Liver (tissue), 9 donors: Measurements from ENCODE around the gene CIZ1. TPM values are rescaled to one million over a fixed set of nuclear protein-coding genes. Genes with fewer than 3 reads are reported as not detected.

Experiments used
- DNase-seq: peaks from one replicate; pipeline ENCODE4 v3.0.0-alpha.2; 2017; ENCODE audit warnings: low spot score
- H3K27ac ChIP-seq, 2 donors: one replicate each; pipeline ENCODE4 v1.7.0; 2013; ENCODE audit warnings: inconsistent platforms in 2 of 2, low read length in 2 of 2, control low read depth in 1 of 2, low read depth in 1 of 2, mild to moderate bottlenecking in 1 of 2
- H3K27me3 ChIP-seq, 4 donors: one replicate each; pipeline versions ENCODE4 v1.6.1 to v1.7.0; 2013; ENCODE audit warnings: low read length in 3 of 4, inconsistent platforms in 1 of 4, mild to moderate bottlenecking in 1 of 4, moderate library complexity in 1 of 4; ENCODE audit not compliant: control insufficient read depth in 4 of 4, insufficient read depth in 4 of 4
- H3K36me3 ChIP-seq, 4 donors: one replicate each; pipeline versions ENCODE4 v1.6.1 to v1.7.0; 2013; ENCODE audit warnings: low read length in 3 of 4, mild to moderate bottlenecking in 3 of 4, low read depth in 1 of 4, moderate library complexity in 1 of 4; ENCODE audit not compliant: control insufficient read depth in 4 of 4, insufficient read depth in 3 of 4
- H3K4me1 ChIP-seq, 4 donors: one replicate each; pipeline versions ENCODE4 v1.6.1 to v1.7.0; 2013; ENCODE audit warnings: low read length in 3 of 4, mild to moderate bottlenecking in 3 of 4, moderate library complexity in 1 of 4; ENCODE audit not compliant: control insufficient read depth in 4 of 4, insufficient read depth in 4 of 4
- H3K4me3 ChIP-seq, 3 donors: one replicate each; pipeline versions ENCODE4 v1.6.1 to v1.7.0; 2013; ENCODE audit warnings: low read length in 3 of 3, control low read depth in 1 of 3, low read depth in 1 of 3, mild to moderate bottlenecking in 1 of 3
- H3K9ac ChIP-seq, 2 donors: one replicate each; pipeline ENCODE4 v1.7.0; 2013; ENCODE audit warnings: low read length in 2 of 2, mild to moderate bottlenecking in 2 of 2, moderate library complexity in 2 of 2, control low read depth in 1 of 2, low read depth in 1 of 2
- H3K9me3 ChIP-seq, 4 donors: one replicate each; pipeline versions ENCODE4 v1.6.1 to v1.7.0; 2013; ENCODE audit warnings: low read length in 3 of 4; ENCODE audit not compliant: control insufficient read depth in 4 of 4
- EGR1 ChIP-seq, 2 donors: IDR thresholded peaks; 2 replicates each; pipeline ENCODE4 v1.6.1; 2016 to 2018; ENCODE audit warnings: antibody characterized with exemption in 2 of 2, low read depth in 2 of 2
- FOXA1 ChIP-seq: IDR thresholded peaks from 2 replicates; pipeline ENCODE4 v1.6.1; 2016; ENCODE audit warnings: antibody characterized with exemption
- FOXA2 ChIP-seq: IDR thresholded peaks from 2 replicates; pipeline ENCODE4 v1.6.1; 2016; ENCODE audit warnings: antibody characterized with exemption
- GABPA ChIP-seq, 2 donors: IDR thresholded peaks in 1 of 2; conservative IDR thresholded peaks in 1 of 2; 2 replicates each; pipeline ENCODE4 v1.6.1; 2016; ENCODE audit warnings: antibody characterized with exemption in 2 of 2, mild to moderate bottlenecking in 1 of 2, moderate library complexity in 1 of 2
- HNF4G ChIP-seq: IDR thresholded peaks from 2 replicates; pipeline ENCODE4 v1.6.1; 2016; ENCODE audit warnings: antibody characterized with exemption
- JUND ChIP-seq, 2 donors: IDR thresholded peaks; 2 replicates each; pipeline ENCODE4 v1.6.1; 2016; ENCODE audit warnings: antibody characterized with exemption in 2 of 2
- NR2F2 ChIP-seq: IDR thresholded peaks from 2 replicates; pipeline ENCODE4 v1.6.1; 2016; ENCODE audit warnings: antibody characterized with exemption
- RAD21 ChIP-seq, 2 donors: IDR thresholded peaks; 2 replicates each; pipeline ENCODE4 v1.6.1; 2016; ENCODE audit warnings: antibody characterized with exemption in 2 of 2, mild to moderate bottlenecking in 2 of 2
- RXRA ChIP-seq, 2 donors: IDR thresholded peaks; 2 replicates each; pipeline ENCODE4 v1.6.1; 2017 to 2018; ENCODE audit warnings: antibody characterized with exemption in 2 of 2, mild to moderate bottlenecking in 1 of 2
- SP1 ChIP-seq: IDR thresholded peaks from 2 replicates; pipeline ENCODE4 v1.6.1; 2018; ENCODE audit warnings: antibody characterized with exemption, mild to moderate bottlenecking
- TAF1 ChIP-seq: conservative IDR thresholded peaks from 2 replicates; pipeline ENCODE4 v1.6.1; 2016; ENCODE audit warnings: antibody characterized with exemption, mild to moderate bottlenecking
- YY1 ChIP-seq: IDR thresholded peaks from 2 replicates; pipeline ENCODE4 v1.6.1; 2016; ENCODE audit warnings: antibody characterized with exemption, mild to moderate bottlenecking
- WGBS: extraction: QIAGEN DNeasy Blood & Tissue Kit; methylation state at CpG from one replicate; pipeline ENCODE4 v1.1.7; 2013; 5-methylcytosine and 5-hydroxymethylcytosine counted together
- polyA plus RNA-seq, 2 donors: library from polyadenylated mRNA; stranded (reverse) in 1 of 2; unstranded in 1 of 2; fragments of 200-250 nt in 1 of 2; fragments of >200 nt in 1 of 2; fragmentation: Nextera tagmentation in 1 of 2; extraction: Ambion mirVana in 1 of 2; gene quantifications; one replicate each; pipeline versions ENCODE4 v1.2.1 to v1.2.3, GENCODE V29; 2013 to 2015
- total RNA-seq, 2 donors: library from RNA; depleted of rRNA; stranded (reverse); fragments of >200 nt; gene quantifications; one replicate each; pipeline ENCODE4 v1.2.3, GENCODE V29; 2014
- TF ChIP-seq, protein P1 (sequence below): IDR thresholded peaks from 2 replicates; pipeline ENCODE4 v1.6.1; 2016; ENCODE audit warnings: antibody characterized with exemption
- TF ChIP-seq, protein P2 (sequence below): fragments of 150-350 bp; IDR thresholded peaks from 2 replicates; pipeline ENCODE4 v1.5.1; 2017; ENCODE audit warnings: improper control_type of control experiment, low read depth, low read length; ENCODE audit not compliant: missing input control
- TF ChIP-seq, protein P3 (sequence below): IDR thresholded peaks from 2 replicates; pipeline ENCODE4 v1.6.1; 2016; ENCODE audit warnings: antibody characterized with exemption
- TF ChIP-seq, protein P4 (sequence below): IDR thresholded peaks from 2 replicates; pipeline ENCODE4 v1.6.1; 2016; ENCODE audit warnings: antibody characterized with exemption
- TF ChIP-seq, protein P5 (sequence below): IDR thresholded peaks from 2 replicates; pipeline ENCODE4 v1.6.1; 2016; ENCODE audit warnings: antibody characterized with exemption, mild to moderate bottlenecking
- donor health status: healthy.
- donor health status: healthy.
- donor health status: healthy.
- donor health status: healthy.
- donor health status: healthy.

Gene CIZ1
- total and polyA plus RNA-seq, 4 donors: 12.5 to 15.5 (median 13.7) TPM

DNA sequence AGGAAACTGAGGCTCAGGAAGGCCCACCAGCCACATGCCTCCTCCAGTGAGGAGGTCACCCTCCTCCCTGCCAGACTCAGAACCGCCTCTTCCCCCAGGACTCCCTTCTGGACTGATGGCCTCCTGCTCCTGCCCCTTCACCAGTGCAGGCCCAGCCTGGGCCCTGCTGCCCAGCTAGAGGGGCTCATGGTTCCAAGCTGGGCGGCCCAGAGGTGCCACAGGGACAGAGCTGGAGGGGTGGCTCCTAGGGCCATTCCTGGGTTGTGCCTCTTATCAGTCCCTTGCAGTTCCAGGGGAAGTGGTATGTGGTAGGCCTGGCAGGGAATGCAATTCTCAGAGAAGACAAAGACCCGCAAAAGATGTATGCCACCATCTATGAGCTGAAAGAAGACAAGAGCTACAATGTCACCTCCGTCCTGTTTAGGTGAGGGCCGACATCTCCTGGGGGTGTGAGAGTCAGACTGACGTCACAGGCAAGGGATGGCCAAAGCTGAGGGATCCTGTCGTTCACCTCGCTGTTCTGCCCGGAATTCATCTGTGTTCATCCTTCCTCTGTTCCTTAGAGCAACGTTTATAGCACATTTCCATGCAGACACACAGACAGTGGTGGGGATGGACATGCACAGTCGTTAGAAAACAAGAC is 41.3 kb downstream of the CIZ1 start:
- Histone ChIP-seq H3K27ac (no peak overlapping the region), H3K36me3 (no peaks in the 10 kb centered on the region), H3K9ac (no peak overlapping the region), H3K27me3 (no peaks in the 10 kb centered on the region), H3K4me1 (peaks cover 8 to 13% (median 10%) of the 10 kb centered on the region in 4 donors), H3K9me3 (no peaks in the 10 kb centered on the region), H3K4me3 (no peak overlapping the region)
- TF ChIP-seq, protein P1, sequence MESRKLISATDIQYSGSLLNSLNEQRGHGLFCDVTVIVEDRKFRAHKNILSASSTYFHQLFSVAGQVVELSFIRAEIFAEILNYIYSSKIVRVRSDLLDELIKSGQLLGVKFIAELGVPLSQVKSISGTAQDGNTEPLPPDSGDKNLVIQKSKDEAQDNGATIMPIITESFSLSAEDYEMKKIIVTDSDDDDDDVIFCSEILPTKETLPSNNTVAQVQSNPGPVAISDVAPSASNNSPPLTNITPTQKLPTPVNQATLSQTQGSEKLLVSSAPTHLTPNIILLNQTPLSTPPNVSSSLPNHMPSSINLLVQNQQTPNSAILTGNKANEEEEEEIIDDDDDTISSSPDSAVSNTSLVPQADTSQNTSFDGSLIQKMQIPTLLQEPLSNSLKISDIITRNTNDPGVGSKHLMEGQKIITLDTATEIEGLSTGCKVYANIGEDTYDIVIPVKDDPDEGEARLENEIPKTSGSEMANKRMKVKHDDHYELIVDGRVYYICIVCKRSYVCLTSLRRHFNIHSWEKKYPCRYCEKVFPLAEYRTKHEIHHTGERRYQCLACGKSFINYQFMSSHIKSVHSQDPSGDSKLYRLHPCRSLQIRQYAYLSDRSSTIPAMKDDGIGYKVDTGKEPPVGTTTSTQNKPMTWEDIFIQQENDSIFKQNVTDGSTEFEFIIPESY: no peak
- TF ChIP-seq, protein P2, sequence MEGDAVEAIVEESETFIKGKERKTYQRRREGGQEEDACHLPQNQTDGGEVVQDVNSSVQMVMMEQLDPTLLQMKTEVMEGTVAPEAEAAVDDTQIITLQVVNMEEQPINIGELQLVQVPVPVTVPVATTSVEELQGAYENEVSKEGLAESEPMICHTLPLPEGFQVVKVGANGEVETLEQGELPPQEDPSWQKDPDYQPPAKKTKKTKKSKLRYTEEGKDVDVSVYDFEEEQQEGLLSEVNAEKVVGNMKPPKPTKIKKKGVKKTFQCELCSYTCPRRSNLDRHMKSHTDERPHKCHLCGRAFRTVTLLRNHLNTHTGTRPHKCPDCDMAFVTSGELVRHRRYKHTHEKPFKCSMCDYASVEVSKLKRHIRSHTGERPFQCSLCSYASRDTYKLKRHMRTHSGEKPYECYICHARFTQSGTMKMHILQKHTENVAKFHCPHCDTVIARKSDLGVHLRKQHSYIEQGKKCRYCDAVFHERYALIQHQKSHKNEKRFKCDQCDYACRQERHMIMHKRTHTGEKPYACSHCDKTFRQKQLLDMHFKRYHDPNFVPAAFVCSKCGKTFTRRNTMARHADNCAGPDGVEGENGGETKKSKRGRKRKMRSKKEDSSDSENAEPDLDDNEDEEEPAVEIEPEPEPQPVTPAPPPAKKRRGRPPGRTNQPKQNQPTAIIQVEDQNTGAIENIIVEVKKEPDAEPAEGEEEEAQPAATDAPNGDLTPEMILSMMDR: no peak
- no peak for TF ChIP-seq FOXA1
- TF ChIP-seq HNF4G: no peak
- TF ChIP-seq, protein P3, sequence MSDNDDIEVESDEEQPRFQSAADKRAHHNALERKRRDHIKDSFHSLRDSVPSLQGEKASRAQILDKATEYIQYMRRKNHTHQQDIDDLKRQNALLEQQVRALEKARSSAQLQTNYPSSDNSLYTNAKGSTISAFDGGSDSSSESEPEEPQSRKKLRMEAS: no peak
- TF ChIP-seq JUND (IDR thresholded peaks at IDR 0.05): no peak
- no peak for TF ChIP-seq SP1
- no peak for TF ChIP-seq RAD21 (IDR thresholded peaks at IDR 0.05)
- TF ChIP-seq RXRA (IDR thresholded peaks at IDR 0.05): no peak
- no peak for TF ChIP-seq FOXA2
- TF ChIP-seq EGR1 (IDR thresholded peaks at IDR 0.05; ENCODE audit: low read depth in 2 of 2): no peak
- no peak for TF ChIP-seq GABPA (IDR thresholded peaks at IDR 0.05 in 1 of 2, conservative IDR thresholded peaks at IDR 0.05 in 1 of 2)
- TF ChIP-seq, protein P4, sequence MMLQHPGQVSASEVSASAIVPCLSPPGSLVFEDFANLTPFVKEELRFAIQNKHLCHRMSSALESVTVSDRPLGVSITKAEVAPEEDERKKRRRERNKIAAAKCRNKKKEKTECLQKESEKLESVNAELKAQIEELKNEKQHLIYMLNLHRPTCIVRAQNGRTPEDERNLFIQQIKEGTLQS: no peak
- 81% methylated on average over 11 of the region's 11 CpGs for WGBS
- DNase-seq: no peak

DNA sequence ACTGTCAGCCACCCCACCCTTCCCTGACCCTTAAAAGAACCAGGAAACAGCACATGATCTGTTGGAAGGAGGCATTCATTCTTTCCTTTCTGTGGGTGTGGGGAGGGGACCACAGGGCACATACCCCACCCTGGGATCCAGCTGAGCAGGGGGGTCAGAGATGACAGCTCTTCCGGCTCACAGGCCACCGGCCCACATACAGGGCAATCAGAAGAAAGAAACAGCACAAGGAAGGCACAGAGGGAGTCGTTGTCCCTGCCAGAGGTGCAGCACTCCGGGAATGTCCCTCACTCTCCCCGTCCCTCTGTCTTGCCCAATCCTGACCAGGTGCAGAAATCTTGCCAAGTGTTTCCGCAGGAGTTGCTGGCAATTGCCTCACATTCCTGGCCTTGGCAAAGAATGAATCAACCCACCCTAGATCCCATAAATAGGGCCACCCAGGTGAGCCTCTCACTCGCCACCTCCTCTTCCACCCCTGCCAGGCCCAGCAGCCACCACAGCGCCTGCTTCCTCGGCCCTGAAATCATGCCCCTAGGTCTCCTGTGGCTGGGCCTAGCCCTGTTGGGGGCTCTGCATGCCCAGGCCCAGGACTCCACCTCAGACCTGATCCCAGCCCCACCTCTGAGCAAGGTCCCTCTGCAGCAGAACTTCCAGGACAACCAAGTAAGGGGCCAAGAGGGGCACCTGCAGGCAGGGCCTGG is 42.2 kb downstream of the CIZ1 start, which contains the start of gene LCN2:
Gene LCN2 (plus strand): TSS at position 453 of the 701 bp plus-strand sequence. CDS start 73 bp downstream, at position 526.
- Histone ChIP-seq H3K27ac (peak within 1 kb of the TSS; percentile 15 to 39), H3K27me3 (no peaks in the 10 kb centered on the region), H3K4me1 (peaks cover 8 to 13% (median 10%) of the 10 kb centered on the region in 4 donors), H3K4me3 (no peak within 1 kb of the TSS), H3K9me3 (no peaks in the 10 kb centered on the region), H3K9ac (no peak within 1 kb of the TSS), H3K36me3 (no peaks in the 10 kb centered on the region)
- DNase-seq: no peak
- 34% methylated on average over 9 of the region's 9 CpGs for WGBS
- TF ChIP-seq, protein P2: no peak
- no peak for TF ChIP-seq HNF4G
- TF ChIP-seq FOXA1: no peak
- peak; percentile 69 for TF ChIP-seq SP1
- TF ChIP-seq, protein P3: no peak
- TF ChIP-seq YY1: no peak
- TF ChIP-seq, protein P4: no peak
- TF ChIP-seq GABPA (IDR thresholded peaks at IDR 0.05 in 1 of 2, conservative IDR thresholded peaks at IDR 0.05 in 1 of 2): no peak
- no peak for TF ChIP-seq JUND (IDR thresholded peaks at IDR 0.05)
- TF ChIP-seq, protein P5, sequence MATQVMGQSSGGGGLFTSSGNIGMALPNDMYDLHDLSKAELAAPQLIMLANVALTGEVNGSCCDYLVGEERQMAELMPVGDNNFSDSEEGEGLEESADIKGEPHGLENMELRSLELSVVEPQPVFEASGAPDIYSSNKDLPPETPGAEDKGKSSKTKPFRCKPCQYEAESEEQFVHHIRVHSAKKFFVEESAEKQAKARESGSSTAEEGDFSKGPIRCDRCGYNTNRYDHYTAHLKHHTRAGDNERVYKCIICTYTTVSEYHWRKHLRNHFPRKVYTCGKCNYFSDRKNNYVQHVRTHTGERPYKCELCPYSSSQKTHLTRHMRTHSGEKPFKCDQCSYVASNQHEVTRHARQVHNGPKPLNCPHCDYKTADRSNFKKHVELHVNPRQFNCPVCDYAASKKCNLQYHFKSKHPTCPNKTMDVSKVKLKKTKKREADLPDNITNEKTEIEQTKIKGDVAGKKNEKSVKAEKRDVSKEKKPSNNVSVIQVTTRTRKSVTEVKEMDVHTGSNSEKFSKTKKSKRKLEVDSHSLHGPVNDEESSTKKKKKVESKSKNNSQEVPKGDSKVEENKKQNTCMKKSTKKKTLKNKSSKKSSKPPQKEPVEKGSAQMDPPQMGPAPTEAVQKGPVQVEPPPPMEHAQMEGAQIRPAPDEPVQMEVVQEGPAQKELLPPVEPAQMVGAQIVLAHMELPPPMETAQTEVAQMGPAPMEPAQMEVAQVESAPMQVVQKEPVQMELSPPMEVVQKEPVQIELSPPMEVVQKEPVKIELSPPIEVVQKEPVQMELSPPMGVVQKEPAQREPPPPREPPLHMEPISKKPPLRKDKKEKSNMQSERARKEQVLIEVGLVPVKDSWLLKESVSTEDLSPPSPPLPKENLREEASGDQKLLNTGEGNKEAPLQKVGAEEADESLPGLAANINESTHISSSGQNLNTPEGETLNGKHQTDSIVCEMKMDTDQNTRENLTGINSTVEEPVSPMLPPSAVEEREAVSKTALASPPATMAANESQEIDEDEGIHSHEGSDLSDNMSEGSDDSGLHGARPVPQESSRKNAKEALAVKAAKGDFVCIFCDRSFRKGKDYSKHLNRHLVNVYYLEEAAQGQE: no peak
- peak in 1 of 2 donors; percentile 17 for TF ChIP-seq EGR1 (IDR thresholded peaks at IDR 0.05; ENCODE audit: low read depth in 2 of 2)
- TF ChIP-seq FOXA2: no peak
- TF ChIP-seq TAF1: no peak
- no peak for TF ChIP-seq RAD21 (IDR thresholded peaks at IDR 0.05)
- TF ChIP-seq NR2F2: peak; percentile 52
- peak; percentile 60 to 69 for TF ChIP-seq RXRA (IDR thresholded peaks at IDR 0.05)
